GM10266 (cell line): ENCODE results near the gene LITAF.

ENCODE experiments used
- DNase-seq: peaks from one replicate; pipeline ENCODE4 v3.0.0; 2012; ENCODE audit errors: extremely low spot score
- TF ChIP-seq, protein P1 (sequence below): IDR thresholded peaks from 2 replicates; pipeline ENCODE4 v1.5.1; 2012; ENCODE audit warnings: mild to moderate bottlenecking, low read depth; ENCODE audit not compliant: control insufficient read depth, insufficient read depth; ENCODE audit errors: missing control alignments

Gene LITAF

DNA sequence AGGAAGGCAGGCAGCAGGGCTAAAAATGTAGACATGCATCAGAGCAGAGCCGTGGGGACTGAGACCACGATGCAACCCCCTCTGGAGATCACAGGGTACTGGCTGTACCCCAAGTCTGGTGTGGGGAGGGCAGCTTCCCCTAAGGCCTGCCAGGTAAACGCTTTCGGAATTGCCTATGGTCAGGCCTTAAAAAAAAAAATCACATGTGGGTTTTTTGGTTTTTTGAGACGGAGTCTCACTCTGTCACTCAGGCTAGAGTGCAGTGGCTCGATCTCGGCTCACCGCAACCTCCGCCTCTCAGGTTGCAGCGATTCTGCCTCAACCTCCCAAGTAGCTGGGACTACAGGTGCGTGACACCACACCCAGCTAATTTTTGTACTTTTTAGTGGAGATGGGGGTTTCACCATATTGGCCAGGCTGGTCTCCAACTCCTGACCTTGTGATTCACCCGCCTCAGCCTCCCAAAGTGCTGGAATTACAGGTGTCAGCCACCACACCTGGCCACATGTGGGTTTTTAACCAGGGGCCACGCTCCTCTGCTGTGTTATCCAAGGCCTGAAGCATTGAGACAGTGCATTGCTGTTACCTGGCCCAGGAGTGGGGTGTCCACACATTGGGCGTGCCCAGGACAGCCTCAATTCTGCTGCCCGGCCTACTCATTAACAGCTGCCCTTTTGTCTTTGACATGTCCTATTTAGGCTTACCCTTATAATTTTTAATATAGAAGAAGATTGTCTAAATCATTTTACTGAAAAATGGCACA is 50.4 kb downstream of the LITAF start:
- DNase-seq: no peak
- TF ChIP-seq, protein P1, sequence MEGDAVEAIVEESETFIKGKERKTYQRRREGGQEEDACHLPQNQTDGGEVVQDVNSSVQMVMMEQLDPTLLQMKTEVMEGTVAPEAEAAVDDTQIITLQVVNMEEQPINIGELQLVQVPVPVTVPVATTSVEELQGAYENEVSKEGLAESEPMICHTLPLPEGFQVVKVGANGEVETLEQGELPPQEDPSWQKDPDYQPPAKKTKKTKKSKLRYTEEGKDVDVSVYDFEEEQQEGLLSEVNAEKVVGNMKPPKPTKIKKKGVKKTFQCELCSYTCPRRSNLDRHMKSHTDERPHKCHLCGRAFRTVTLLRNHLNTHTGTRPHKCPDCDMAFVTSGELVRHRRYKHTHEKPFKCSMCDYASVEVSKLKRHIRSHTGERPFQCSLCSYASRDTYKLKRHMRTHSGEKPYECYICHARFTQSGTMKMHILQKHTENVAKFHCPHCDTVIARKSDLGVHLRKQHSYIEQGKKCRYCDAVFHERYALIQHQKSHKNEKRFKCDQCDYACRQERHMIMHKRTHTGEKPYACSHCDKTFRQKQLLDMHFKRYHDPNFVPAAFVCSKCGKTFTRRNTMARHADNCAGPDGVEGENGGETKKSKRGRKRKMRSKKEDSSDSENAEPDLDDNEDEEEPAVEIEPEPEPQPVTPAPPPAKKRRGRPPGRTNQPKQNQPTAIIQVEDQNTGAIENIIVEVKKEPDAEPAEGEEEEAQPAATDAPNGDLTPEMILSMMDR: no peak

DNA sequence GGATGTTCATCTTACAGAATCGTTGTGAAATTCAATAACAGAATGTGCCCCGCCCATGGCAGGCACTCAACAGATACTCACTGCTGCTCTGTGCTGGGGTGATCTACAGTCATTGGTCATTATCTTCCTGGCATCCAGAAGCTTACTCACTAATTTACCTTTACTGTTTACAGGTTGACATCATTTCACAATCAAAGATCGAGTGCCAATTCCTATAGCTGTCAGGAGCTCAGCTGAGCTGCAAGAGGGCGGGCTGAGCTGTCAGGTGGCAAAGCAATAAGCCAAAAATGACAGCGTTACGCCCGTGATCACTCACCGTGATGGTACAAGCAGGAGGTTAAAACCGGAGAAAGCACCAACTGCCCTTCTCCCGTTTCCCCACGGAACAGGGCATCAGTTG is 51.2 kb downstream of the LITAF start:
- no peak for DNase-seq
- TF ChIP-seq, protein P1: no peak

DNA sequence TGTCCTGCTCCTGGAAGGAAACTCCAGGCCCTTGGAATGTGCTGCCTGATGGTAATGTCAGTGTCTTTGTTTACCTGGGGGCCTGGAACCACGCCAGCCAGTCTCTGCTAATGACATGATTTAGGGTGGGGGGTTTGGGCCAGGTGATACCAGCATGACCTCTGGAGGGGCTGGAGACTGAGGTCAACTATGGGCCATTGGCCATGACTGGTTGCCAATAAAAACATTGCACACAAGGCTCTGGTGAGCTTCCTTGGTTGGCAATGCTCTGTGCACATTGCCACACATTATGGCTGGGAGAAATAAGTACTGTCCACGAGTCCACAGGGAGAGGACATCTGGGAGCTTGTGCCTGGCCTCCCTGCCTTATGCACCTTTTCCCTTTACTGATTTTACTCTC is 52.5 kb downstream of the LITAF start:
- TF ChIP-seq, protein P1: no peak
- no peak for DNase-seq

DNA sequence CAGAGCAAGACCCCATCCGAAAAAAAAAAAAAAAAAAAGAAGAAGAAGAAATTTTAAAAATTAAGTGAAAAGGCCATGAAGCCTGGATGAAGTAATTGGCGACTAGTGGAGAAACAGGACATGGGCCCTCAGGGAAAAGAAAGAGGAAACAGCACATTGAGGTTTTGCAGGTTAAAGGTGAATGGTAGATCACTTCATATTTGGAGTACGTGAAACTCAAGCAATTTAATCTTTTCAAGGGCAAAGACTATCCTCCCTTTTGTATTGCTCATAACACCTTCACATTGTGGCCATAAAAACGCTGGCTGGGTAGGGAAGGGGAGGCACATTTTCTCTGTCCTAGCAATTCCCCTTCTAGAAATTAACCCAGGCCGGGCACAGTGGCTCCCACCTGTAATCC is 53.1 kb downstream of the LITAF start:
- no peak for DNase-seq

DNA sequence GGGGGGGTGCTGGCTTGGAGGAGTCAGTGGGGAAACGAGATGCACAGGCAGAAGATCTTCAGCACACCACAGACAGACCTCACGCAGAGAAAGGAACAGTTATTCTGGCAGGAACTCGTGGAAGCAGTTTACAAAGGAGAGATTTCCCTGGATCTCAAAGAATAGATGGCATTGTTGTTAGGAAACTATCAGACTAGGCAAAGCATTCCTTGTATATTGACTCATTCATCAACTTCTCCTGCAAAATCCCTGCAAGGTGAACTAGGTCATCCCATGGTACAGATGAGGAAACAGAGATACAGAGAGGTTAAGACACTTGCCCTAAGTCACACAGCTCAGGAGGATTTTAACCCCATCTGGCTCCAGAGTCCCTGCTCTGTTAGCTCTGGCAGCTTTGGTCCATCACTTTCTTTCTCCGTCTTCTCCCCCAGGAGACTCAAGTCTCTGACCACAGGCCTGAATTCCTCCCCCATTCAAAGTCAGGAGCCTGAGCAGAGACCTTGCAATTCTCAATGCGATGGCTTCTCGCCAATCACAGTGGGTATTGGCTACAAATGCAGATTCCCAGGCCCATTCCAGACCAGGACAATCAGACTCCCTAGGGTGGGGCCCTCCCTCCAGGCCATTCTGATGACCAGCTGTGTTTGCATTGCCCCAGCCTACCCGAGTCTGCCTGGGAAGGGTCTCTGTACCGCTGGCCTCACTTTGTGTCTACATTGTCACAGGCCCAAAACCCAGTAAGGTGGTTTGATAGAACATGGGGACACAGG is 56.4 kb downstream of the LITAF start:
- DNase-seq: no peak
- TF ChIP-seq, protein P1: no peak

More for the DNA sequence above, 53.1 kb downstream of the LITAF start:
- TF ChIP-seq, protein P1: no peak

DNA sequence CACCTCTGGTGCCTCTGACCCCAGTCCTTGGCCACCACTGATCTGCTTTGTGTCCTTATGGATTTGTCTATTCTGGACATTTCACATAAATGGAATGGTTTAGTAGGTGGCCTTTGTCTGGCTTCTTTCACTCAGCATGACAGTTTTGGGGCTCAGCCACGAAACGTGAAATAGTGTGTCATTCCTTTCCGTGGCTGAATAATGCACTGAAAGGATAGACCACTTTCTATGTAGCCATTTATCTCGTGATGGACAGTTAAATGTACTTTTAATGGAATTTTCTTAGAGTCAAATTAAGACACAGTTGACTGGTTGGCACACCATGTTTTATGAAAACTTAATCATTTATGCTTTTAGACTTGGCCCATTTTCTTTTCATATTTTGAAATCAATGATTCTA is 57.4 kb downstream of the LITAF start:
- DNase-seq: no peak
- TF ChIP-seq, protein P1: no peak

DNA sequence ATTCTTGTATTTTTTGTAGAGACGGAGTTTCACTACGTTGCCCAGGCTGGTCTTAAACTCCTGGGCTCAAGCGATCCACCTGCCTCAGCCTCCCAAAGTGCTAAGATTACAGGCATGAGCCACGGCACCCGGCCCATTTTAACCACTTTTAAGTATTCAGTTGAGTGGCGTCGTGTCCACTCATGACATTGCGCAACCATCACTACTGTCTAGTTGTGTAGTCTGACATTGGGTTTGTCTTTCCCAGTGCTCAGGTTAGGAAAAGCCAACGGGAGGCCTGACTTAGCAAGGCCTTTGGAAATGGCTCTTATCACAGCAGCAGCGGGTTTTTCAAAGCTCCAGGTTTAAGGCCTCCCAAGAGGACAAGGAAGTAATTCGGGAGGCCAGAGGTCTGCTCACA is 58.7 kb downstream of the LITAF start:
- DNase-seq: no peak
- TF ChIP-seq, protein P1: no peak
